ENCODE results near the gene SULT1A1.

DNA sequence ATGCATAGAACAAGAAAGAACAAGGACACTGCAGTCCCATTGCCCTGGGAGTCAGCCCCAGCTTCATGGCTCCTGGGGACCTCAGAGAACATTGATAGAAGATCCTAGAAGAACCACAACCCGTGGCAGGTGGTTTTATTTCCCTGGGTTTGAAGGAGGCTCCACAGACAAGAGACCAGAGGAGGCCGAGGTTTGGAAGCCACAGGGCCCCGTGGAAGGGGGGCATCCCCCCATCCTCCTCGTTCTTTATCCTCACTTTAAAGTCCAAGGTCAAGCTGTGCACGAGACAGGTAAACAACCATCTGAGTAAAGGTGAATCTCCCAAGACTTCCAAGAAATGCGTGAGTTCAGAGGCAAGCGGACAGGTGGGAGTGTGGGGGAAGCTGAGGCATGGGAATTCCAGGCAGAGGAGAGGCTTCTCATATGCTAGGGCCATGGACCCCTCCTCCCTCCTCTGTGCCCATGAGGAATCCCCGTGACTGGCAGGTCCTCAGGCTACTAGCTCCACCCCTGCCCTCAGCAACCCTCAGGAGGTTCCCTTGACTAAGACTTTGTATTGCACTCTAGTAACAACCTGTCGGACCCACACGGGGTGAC, 849 bp upstream of the SULT1A1 start:
- TF ChIP-seq, protein P1, sequence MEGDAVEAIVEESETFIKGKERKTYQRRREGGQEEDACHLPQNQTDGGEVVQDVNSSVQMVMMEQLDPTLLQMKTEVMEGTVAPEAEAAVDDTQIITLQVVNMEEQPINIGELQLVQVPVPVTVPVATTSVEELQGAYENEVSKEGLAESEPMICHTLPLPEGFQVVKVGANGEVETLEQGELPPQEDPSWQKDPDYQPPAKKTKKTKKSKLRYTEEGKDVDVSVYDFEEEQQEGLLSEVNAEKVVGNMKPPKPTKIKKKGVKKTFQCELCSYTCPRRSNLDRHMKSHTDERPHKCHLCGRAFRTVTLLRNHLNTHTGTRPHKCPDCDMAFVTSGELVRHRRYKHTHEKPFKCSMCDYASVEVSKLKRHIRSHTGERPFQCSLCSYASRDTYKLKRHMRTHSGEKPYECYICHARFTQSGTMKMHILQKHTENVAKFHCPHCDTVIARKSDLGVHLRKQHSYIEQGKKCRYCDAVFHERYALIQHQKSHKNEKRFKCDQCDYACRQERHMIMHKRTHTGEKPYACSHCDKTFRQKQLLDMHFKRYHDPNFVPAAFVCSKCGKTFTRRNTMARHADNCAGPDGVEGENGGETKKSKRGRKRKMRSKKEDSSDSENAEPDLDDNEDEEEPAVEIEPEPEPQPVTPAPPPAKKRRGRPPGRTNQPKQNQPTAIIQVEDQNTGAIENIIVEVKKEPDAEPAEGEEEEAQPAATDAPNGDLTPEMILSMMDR (conservative IDR thresholded peaks at IDR 0.05) = no peak
- no peak for TF ChIP-seq EZH2 (IDR thresholded peaks at IDR 0.05; ENCODE audit: low read depth)

Measured in PC-9 (cell line).